Activated CD8-positive, alpha-beta memory T cell treated with anti-CD3 and anti-CD28 coated beads for 24 hours (primary cell): ENCODE measurements around the gene CHCT1.
"Not testable (repeated sequence)": the region's sequence is repeated elsewhere in the genome, so short reads cannot be mapped to it uniquely, and the experiment has no call there.

ENCODE experiments used
- DNase-seq: peaks from one replicate; pipeline ENCODE4 v3.0.0-alpha.2; 2020

CHCT1 gene

DNA sequence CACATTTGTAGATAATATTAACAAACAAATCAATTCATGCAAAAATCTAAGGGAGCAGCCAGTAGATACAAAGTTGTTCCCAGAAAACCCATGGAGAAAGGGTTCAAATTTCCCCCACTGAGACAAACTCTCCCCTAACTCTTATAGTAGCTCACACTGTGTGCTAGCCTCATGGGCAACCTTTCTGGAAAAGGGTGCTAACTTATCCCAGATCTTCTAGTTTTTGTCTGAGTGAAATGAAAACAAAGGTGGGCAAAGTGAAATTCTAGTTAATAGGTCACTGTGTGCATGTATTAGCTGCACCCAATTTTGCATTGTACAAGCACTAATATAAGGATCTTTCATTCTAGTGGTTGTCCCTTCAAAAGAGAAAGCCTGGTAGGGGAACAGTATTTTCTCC is 20.5 kb upstream of the CHCT1 start:
- DNase-seq = no peak

DNA sequence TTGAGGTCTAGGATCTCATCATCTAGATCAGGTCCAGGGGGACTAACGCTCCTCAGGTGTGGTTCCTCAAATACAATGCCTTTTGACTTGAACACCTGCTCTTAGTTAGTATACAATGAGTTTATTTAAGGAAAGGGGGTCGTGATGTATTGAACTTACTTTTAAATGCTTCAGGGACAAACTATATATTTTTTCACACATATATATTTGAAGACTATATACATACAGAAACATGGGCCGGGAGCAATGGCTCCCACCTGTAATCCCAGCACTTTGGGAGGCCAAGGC is 18.8 kb upstream of the CHCT1 start:
- DNase-seq = no peak

DNA sequence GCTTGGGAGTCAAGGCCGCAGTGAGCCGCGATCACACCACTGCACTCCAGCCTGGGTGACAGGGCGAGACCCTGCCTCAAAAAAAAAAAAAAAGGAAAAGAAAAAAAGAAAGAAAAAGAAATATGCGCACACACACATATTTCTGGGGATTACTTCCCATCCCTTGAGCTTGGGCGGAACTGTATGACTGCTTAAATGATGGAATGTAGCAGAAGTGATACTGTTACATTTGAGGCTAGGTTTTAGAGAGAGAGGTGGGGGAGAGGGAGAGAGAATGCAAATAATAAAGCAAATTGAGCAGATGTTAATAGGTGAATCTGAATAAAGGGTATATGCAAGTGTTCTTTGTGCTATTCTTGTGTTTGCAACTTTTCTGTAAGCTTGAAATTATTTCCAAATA is 18.3 kb upstream of the CHCT1 start:
- DNase-seq = no peak

DNA sequence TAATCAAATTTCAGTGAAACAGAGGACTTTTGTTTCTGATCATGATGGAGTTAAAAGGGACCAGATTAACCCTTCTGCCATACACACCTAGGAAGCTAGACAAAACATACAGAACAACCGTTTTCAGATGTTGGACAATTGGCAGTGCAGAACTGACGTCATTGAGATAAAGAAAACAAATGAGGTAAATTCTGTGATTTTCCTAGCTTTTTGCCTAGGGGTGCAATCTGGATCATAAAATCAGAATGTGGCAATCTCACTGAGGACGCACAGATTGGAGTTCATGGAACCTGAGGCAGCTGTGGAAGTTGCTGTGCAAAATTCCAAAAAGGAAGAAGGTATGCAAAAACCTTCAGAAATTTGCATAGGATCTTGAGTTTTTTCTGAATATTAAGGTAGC is 15.4 kb upstream of the CHCT1 start:
- DNase-seq = no peak

DNA sequence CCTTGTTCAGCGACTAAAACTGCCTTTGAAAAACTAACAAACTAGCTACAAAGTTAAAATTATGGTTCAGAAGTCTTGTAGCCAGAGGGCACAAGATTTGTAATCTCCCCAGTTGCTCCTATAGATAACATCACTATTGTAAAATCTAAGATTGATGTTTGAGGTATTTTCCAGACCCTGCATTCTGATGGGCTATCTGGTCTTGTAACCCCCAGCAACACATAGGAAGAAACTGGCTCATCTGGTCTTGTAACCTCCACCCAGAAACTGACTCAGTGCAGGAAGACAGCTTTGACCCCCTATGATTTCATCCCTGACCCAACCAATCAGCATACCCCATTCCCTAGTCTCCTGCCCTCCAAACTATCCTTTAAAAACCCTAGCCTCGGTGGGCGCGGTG is 12.3 kb upstream of the CHCT1 start:
- no peak for DNase-seq

DNA sequence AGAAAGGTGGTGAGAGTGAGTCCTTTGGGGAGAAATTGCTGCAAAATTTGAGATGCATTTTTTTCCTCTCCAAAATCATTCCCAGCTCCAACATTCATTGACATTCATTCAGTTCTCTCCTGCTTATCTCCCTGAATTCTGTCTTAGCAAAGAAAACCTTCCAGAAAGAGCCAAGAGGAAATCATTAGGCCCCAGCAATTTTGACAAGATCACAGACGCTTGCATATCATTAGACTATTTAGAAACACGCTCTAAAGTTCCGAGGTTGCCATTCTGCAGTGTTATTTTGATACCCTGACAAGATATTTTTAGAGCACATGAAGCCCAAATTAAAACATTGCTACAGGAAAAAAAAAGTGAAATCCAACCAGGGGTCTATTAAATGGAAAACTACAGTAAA is 9.6 kb upstream of the CHCT1 start:
- no peak for DNase-seq

DNA sequence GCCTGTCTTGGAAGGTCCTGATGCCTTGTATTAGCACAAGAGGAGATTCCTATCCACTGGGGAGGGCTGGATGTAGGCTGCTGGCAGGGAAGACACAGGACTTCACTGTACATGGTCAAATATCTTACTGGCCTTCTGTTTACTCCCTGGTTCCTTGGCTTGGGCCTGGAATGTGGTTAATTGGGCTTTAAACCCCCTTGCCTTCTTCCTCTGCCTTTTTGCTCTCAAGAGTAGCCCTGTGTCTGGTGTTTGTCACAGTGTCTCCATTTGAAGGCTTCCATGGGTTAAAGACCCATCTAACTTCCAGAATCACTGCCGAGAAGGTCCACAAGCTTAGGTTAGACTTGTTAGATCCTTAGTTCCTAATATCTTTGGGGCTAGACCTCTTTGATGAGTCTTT is 7.1 kb upstream of the CHCT1 start:
- DNase-seq = no peak

DNA sequence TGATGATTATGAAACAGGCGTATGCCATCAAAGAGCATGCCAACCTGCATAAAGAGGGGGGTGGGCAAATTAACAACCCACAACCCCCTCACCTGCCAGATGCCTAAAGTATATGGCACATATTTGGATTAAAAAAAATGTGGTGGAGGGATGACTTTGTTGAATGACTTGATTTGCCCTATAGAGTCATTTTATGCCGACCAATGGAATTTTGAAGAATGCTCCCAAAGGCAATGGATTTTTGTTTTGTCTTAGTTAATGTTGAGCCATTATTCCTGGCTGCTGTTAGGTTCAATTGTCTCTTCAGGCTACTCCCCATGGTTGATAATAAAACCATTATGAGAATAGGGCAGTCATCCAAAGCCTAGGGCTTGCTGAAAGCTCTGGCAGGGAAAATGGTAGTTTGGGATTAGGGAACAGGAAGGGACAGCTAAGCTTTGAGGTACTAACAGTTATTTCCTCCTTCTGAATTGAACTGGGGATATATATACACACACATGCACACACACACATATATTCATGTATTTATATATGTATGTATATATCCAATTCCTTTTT is 5.8 kb upstream of the CHCT1 start:
- no peak for DNase-seq

DNA sequence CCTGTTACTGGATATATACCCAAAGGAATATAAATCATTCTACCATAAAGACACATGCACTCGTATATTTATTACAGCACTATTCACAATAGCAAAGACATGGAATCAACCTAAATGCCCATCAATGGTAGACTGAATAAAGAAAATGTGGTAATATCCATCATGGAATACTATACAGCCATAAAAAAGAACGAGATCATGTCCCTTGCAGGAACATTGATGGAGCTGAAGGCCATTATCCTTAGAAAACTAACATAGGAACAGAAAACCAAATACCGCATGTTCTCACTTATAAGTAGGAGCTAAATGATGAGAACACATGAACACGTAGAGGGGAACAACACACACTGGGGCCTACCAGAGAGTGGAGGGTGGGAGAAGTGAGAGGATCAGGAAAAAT is 3.3 kb upstream of the CHCT1 start:
- DNase-seq = not testable (repeated sequence)

DNA sequence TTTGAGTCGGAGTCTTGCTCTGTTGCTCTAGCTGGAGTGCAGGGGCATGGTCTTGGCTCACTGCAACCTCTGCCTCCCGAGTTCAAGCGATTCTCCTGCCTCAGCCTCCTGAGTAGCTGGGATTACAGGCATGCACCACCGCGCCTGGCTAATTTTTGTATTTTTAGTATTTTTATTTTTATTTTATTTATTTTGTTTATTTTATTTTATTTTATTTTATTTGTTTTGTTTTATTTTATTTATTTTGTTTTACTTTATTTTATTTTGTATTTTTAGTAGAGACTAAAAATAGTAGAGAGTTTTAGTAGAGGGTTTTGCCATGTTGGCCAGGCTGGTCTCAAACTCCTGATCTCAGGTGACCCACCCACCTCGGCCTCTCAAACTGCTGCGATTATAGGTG is 2.4 kb upstream of the CHCT1 start:
- not testable (repeated sequence) for DNase-seq

DNA sequence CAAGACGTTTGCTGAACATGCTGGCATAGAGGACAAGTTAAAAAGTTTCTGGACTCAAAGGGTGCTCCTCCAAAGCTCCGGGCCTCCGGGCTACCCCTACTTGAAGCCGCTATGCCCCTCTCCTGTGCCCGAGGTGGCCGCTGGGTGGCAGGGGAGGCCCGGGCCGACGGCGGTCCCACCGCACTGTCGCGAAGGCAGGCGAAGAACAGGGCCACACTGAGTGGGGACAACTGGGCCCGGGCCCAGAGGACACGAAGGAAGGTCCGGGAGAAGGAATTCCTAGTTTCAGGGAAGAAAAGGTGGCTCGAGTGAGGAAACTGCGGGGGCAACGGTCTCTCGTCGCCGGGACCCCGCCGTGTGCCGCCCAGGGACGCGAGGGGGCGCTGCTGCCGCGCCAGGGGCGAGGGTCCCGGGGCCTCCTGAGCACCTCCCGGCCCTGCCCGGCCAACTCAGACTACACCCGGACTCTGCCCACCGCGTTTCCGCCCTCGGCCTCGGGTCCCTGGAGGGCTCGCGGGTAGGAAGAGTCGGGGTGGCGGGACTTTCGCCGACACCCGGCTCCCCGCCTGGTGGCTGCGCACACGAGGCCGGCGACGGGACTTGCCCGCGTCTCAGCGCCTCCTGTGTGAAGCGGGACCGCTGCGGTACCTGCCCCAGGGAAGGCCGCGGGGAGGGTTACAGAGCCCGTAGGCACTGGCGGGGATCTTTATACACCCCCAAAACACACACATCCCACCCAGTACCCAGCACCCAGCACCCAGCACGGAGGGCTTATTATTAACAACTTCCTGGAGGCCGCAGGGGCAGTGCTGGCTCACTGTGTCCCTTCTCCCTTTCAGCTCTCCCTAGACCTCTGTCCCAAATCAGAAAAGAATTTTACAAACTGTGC is 772 bp upstream of the CHCT1 start:
- peak; percentile 91 for DNase-seq

DNA sequence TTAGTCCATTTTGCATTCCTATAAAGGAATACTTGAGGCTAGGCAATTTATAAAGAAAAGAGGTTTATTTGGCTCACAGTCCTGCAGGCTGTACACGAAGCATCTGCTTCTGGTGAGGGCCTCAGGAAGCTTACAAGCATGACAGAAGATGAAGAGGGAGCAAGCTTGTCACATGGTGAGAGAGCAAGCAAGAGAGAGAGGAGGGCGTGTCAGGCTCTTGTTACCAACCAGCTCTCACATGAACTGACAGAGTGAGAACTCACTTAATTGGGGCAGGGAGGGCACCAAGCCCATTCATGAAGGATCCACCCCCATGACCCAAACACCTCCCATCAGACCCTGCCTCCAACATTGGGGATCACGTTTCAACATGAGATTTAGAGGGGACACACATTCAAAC is 1.6 kb downstream of the CHCT1 start:
- no peak for DNase-seq

DNA sequence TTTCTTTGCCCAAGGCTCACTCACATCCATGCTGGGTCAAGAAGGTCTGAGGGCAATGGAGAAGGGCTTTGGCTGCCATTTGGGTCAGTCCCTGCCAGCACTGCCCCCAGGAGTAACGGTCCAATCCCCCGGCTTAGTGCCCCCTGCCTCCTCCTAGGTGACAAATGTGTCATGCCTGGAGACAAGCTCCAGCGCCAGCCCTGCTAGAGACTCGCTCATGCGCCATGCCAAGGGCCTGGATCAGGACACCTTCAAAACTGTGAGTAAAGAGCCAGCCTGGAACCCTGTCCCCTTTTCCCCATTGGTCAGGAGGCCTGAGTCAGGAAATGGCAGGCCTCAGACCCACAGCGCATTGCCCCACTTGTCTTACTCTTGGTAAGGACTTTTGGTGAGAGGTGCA is 3.3 kb downstream of the CHCT1 start:
- no peak for DNase-seq

DNA sequence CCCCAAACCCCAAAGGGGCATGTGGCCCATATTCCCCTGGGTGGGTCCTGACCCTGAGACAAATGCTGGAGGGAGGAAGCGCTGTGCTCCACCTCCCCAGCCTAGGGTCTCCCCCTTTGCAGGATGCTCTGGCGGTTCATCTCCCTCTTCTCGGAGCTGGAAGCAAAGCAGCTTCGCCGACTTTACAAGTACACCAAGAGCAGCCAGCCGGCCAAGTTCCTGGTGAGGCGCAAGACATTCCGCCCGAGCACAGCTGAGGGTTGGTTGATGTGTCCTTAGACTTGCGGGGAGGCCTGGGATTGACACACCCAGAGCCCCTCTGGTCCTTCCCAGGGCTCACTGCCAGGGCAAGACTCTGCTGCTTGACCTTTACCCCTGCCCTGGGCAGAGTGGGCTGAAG is 4.3 kb downstream of the CHCT1 start:
- DNase-seq = no peak

DNA sequence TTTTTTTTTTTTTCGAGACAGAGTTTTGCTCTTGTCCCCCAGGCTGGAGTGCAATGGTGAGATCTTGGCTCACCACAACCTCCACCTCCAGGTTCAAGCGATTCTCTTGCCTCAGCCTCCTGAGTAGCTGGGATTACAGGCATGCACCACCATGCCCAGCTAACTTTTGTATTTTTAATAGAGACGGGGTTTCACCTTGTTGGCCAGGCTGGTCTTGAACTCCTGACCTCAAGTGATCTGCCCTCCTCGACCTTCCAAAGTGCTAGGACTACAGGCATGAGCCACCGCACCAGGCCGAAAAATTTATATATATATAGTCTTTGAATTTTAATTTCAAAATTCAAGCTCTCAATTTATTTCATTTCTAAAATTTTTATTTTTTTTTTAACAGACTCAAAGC is 6.2 kb downstream of the CHCT1 start:
- peak; percentile 17 for DNase-seq

DNA sequence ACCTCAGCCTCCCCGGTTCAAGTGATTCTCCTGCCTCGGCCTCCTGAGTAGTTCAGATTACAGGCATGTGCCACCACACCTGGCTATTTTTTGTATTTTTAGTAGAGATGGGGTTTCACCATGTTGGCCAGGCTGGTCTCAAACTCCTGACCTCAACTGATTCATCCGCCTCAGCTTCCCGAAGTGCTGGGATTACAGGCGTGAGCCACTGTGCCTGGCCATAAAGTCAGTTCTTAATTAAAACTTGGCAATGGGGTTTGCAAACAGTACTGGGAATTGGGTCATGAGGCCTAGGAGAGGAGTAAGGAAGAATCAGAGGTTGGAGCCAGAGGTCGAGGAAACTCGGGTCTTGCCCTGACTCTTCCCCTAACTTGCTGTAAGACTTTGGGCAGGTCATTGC is 8.3 kb downstream of the CHCT1 start:
- DNase-seq = peak; percentile 13

DNA sequence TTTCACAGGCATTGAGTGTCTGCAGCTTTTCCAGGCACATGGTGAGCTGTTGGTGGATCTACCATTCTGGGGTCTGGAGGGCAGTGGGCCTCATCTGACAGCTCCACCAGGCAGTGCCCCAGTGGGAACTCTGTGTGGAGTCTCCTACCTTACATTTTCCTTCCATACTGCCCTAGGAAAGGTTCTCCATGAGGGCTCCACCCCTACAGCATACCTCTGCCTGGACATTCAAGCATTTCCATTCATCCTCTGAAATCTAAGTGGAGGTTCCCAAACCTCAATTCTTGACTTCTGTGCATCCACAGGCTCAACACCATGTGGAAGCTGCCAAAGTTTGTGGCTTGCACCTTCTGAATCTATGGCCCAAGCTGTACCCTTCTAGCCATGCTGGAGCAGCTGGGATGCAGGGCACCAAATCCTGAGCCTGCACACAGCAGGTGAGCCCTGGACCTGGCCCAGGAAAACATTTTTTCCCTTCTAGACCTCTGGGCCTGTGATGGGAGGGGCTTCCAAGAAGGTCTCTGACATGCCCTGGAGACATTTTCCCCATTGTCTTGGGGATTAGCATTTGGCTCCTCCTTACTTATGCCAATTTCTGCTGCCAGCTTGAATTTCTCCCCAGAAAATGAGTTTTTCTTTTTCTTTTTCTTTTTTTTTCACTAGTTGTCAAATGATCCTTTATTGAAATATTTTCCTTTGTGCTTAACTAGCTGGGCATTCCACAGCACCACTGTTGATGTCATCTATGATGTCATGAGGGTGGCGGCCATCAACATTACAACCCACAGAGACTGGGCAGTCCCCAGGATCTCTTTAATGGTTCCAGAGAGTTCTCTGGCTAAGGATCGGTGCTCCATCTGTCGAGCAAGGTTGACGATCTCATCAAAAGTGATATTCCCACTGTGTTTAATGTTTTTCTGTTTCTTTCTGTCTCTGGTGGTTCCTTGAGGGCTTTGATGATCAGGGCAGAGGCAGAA is 11.0 kb downstream of the CHCT1 start:
- peak; percentile 24 for DNase-seq

DNA sequence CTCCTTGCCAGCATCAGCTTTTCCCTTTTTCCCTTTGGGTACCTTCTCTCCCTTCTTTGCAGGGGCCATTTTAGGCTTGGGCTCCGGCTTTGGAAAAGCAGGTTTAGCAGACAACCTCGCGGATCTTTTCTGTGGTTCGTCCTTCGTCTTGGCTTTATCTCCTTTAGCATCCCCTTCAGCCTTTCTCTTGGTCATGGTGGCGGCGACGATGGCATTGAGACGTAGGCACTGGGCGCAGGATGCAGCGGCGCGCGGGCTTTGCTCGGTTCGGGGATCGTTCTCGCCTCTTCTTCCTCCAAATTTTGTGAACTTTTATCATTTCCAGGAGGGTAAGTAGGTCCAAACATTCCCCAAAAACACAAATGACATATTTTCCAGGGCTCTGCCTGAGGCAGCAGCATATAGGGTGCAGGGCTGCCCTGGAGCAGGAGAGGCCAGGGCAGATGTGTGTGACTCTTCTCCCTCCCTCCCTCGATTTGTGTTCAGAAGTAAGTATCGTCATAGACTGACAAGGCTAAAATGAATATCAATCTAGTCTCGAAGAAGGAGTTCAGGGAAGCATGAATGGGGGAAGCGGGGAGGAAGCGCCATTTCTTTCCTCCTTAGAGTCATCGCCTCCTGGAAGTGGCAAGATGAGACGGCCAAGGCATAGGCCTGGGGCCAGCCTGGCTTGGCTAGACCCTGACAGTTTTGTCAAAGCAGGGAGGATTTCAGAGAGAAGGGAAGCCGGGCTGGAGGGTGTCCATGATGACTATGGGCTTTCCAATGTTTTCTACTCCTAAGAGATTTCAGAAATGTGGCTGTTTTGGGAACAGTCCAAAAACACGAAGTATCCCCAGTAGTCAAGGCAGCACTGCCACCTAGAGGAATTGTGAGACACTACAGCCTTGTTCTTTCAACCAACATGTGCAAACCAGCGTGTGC is 13.2 kb downstream of the CHCT1 start:
- DNase-seq = peak; percentile 68

DNA sequence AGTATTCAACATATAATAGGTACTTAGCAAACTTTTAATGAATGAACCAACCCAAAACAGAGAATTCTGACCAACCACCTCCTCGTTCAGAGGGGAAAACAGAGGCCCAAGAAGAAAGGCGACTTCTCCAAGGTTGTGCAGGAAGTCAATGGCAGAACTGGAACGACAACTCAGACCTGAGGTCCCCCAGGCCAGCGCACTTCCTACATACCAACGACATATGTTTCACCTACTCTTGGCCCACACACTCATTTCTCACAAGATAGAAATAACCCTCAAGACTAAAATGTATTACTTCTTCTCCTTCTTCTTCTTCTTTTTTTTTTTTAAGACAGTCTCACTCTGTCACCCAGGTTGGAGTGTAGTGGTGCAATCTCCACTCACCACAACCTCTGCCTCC is 14.4 kb downstream of the CHCT1 start:
- DNase-seq = no peak

DNA sequence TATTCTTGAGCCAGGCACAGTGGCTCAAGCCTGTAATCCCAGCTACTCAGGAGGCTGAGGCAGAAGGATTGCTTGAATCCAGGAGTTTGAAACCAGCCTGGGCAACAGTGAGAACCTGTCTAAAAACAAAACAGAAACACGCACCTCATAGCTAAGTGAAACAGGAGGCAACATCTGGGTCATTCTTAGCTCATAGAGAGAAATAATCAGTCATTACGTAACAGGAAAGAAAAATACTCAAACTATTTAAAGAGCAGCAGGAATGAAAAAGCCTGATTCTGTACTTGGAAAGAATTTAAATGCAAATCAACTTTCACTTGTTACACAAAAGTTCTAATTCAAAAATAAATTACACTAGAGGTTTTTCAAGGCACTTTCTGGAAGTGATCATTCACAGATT is 17.2 kb downstream of the CHCT1 start:
- no peak for DNase-seq

DNA sequence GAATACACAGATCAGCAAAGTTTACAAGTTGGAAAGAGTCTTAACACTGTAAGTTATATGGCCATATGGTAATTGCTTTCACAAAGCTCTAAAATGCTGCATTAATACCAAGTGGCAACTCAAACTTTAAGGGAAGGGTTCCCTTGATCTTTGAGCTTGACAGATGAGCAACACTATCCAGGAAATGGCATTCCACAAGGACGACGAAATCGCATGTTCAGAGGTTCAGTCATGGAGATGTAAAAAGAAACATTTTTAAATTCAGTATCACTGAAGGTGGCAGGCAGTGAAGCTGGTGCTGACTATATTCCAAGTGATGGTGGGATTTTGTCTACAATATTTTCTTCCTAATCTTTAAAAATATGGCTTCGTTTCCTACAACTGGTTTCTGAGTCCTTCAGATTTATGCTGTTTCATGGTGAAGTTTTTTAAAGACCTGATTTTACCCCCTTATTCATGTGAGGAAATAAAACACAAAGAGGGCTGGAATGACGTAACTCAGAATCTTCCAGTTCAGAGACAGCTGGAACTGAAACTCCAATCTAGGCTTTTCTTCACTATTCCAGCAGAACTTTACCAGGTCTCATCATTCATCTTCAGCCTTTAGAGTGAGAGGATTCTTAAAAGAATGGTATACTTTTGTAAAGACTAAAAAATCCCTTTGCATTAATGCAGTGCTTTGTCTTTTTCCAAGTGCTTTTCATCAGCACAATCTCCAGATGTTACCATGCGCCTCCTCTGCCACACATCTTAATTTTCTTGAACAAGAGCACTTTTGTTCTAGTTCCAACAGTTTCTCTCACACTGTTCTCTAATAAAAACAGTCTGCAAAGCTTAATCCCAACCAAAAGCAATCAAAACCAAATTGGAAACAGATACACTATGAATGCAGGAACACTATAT is 20.2 kb downstream of the CHCT1 start:
- DNase-seq = no peak

DNA sequence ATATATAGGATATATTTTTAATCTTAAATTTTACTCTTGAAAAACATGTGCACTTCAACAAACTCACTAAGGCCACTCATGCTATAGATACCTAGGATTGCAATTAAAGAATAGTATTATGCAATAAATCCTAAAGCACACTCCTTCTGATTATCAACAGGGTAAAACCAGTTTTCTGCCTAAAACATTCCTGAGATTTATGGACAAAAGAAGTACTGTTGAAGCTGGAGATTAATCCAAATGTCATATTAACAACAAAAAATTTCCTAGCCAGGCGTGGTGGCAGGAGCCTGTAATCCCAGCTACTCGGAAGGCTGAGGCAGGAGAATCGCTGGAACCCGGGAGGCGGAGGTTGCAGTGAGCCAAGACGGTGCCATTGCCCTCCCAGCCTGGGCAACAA is 21.4 kb downstream of the CHCT1 start:
- no peak for DNase-seq
